HG02678 (cell line): Measurements from ENCODE around the gene TIMP3.

Source experiments
- ATAC-seq: cut with Tn5 transposase; IDR thresholded peaks from one replicate; pipeline ENCODE4 v1.9.1; 2021; ENCODE audit warnings: mild to moderate bottlenecking, moderate library complexity; ENCODE audit not compliant: unreplicated experiment

The TIMP3 gene

DNA sequence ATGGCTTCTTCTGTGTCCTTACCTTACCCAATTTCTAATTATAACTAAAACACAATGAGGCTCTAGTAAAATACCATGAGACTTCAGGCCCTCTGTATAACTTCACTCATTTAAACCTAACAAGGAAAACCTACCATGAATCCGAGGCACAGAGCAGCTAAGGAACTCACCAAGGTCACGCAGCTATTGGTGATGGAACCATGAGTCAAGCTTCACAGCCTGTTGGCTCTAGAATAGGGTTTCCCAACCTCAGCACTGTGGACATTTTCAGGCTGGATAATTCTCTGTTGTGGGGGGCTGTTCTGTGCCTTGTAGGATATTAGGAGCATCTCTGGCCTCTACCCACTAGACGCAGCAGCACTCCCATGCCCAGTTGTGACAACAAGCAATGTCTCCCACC lies 75.7 kb downstream of the TIMP3 start:
- no peak for ATAC-seq

DNA sequence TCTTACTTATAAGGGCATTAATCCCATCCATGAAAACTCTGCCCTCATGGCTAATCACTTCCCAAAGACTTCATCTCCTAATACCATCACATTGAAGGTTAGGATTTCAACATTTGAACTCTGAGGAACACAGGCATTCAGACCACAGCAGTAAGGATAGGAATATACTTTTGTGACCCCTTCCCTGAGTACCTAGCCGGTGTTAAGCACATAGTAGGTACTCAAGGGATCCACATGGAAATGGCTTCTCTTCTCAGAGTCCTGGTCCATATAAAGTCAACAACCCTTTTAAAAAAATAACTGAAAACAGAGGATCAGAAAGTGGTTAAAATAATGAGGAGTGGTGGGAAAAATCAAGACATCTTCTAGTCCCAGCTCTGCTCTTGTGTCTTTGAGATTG lies 78.0 kb downstream of the TIMP3 start:
- ATAC-seq = no peak

DNA sequence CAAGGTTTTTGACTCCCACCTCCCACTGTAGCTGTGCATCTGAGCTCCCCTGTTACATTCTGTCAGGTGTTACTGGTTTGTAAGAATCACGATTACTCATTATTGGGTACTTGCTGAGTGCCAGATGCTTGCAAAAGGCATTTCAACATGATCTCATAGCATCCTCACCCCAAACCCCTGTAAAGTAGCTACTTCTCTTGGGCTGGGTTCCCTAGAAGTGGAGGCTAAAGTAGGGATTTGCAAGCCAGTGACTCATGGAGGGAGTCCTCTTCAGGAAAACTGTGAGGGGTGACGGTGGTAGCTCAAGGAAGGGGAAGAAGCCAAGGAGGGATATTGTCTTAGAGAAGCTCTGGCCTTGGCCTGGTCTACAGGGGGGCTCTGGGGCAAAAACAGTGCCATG lies 78.6 kb downstream of the TIMP3 start:
- no peak for ATAC-seq

DNA sequence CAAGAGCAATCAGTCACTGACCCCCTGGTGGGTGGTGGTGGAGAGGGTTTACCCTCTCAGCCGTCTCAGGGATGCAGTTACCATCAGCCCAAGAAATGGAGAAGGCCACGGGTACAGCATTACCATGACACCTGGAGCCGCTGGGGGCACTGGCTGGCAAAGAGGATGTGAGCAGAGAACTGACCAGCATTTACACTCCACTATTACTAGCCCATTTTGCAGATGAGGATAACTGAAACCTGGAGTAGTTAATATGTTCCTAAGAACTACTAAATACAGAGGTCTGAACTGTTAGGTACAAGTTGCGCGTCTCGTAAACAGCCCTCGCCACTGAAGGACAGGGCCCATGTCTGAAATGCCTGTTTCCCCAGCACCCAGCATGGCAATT lies 79.0 kb downstream of the TIMP3 start:
- ATAC-seq = no peak

DNA sequence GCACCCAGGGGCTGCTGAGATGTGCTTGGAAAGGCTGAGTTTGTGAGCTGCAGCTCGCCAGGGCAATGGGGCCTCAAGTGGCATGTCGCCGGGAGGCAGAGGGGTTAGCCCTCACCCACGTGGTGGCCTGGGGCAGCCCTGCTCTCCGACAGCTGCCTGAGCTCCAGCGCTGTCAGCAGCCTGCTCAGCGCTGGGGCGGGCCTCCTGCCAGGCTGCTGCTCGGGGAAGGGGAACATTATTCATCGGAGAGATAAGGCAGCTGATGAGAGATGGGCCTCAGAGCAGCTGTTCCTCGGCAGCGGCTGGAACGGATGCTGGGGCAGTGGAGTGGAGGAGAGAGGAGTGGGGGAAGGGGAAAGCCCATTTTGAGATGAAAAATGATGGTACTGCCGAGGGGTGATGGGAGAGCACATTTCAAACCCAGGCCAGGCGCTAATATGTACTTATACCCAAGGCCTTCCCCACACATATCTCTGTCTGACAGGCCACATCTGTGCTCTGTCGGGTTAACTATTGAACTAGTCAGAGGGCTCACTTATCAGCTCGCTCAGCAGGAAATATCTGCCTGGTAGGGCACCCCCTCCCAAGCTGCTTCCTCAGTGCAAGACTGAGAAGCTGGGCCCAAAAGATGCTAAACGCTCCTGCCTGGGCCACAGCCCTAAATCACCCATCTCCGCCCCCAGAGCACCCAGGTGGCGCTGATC lies 79.5 kb downstream of the TIMP3 start:
- no peak for ATAC-seq

DNA sequence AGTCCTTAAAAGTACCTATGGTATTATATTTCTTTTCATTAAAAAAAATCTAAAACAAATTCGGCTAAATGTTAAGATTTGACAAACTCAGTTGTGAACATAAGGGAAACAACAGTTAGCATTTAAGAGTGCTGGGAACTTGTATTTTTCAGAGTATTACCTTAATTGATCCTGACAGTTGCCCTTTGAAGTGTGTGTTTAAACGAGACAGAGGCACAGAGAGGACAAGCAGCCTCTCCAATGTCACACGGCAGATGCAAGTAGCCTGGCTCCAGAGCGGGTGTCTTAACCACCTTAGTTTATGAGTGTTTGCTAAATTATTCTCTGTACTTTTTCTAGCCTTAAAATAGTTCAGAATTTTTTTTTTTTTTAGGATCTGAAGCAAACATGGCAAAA lies 80.9 kb downstream of the TIMP3 start:
- ATAC-seq = no peak

DNA sequence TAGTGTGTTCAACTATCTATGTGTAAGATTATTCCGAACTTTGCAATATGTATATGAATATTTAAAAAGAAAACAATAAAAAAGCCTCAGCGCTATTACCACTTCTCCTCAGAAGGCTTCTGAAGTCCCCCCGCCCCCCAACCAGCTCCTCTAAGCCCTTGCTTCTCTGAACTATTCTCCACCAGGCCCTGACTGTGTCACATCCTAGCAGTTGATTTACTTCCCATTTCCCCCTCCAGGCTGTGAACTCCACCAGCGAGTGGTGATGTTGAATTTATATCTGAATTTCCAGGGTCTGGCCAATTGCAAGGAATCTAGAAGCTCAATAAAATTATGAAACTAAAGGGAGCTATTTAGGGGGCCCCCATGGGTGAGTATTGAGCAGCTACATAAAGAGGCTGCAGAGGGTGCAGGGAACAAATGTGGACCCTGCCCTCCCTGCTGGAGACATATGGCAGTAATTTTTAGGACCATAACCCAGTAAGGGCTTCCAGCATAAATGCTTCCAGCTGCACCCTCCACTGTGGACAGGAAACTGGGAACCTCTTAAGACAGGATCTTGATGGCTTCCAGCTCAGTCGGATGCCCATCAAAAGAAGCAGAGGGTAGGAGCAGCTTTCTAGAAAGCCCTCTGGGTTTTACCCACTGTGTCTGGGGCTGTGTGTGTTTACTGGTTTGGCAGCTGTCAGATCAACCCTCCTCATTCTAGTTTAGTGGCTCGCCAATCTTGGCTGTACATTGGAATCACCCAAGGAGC lies 81.4 kb downstream of the TIMP3 start:
- no peak for ATAC-seq

DNA sequence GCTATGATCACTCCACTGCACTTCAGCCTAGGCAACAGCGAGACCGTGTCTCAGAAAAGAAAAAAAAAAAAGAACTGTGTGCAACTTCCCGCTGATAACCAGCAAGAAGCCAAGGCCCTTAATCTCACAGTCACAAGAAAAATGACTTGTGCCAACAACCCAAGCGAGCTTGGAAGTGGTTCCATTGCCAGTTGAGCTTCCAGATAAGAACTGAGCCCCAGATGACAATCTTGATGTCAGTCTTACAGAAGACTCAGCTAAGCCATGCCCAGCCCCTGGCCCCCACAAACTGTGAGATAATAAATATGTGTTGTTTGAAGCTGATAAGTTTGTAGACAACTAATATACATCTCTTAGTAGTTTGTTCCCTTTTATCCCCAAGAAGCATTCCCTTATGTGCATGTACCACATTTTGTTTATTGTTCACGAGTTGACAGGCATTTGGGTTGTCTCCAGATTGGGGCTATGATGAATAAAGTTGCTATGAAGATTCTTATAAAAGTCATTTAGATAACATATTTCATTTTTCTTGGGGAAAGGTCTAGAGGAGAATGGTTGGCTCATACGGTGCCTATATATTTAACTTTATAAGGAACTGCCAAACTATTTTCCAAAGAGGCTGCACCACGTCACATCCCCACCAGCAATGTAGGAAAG lies 85.9 kb downstream of the TIMP3 start:
- ATAC-seq = no peak

DNA sequence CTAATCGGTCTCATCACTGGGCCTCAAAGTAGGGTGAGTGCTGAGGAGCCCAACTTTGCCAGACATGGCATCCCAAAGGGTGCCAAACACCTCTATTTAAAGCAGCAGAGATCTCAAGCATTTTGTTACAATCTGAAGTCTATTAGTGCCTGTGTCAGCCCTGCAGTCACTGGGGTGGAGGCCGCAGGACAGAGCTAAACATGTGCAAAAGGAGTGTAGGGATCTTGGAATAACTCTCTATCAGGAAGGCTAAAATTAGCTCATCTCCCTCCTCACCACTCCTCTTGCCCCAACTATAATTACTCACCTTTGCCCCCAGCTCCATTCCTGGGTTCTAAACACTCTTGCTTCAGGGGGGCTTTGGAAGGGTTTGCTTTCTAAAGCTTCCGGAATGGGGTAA lies 87.5 kb downstream of the TIMP3 start:
- ATAC-seq = no peak

DNA sequence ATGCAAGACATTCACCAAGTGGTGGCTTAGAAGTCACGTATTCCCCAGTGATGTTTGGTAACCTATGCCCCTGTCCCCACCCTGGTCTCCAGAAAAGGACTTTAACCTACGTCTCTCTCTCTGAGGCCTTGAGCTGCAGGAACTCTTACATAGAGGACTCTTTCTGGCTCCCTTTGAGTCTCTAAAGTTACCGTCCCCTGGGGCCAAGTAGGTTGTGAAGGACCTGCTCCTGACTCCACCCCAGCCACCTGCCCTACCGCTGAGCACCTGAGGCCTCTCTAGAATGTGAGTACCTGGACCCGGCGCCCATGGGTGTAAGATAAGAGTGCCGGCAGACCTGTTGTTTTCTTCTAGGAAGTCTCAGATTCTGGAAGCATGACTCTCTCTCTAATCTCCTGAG lies 95.4 kb downstream of the TIMP3 start:
- no peak for ATAC-seq

DNA sequence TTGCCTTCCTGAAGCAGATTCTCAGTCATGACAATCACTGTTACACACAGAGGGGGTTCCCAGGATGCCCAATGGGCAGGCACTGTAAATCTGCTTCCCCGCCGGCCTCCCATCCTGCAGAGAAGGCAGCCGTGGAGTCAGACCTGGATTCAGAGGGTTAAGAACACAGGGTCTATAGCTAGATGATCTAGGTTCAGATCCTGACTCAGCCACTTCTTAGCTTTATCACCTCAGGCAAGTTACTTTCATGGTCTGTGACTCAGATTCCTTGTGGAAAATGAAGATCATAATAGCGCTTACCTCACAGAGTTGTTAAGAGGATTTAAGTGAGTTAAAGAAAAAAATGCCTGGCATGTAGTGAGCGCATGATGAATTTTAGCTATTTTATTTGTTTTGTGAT lies 95.9 kb downstream of the TIMP3 start:
- no peak for ATAC-seq

DNA sequence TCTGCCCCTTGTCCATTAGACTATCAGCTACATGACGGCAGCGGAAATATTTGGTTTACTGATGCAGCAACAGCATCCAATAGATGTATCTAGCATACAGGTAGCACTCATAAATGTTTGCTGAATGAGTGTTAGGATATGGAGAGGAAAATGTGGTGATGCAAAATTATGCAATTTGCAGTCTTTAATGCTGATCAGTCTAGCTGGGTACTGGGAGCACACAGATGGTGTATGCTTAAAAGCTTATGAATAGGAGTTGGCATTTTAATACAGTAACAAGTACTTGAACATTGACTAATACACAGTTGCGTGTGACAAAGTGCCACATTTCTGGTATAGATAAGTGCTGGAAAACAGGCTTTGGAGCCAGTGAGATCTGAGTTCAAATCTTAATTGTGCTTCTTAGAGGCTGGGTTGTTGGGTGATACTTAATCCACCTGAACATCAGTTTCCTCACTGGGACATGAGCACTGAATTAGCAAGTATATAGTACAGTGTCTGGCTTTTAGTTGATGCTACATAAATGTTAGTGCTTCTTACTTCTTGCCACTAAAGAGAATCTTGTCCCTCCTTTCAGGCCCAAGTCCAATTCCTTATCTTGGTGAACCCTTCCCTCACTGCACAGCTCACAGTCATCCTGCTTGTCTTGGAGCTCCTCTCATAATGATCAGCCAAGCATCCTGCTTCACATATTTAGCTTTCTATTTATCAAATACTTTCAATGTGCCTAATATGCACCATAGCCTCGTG lies 99.6 kb downstream of the TIMP3 start:
- ATAC-seq = no peak

DNA sequence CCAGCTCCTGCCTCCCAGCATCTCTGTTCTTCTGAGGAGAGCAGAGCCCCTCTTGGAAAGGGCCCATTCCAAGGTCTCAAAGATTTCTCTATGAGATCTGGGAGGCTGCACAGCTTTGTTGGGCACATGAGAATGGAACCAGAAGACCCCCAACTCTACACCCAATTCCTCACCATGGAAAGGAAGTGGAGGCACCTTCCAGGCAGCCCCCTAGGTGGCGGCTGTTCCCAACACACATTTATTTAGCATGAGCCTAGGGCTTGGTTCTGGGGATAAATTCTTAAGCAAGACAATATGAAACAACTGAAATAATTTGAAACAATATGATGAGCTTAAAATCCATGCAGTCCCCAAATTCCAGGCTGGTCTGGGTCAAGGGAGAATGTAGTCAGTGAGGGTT lies 100.4 kb downstream of the TIMP3 start:
- no peak for ATAC-seq

DNA sequence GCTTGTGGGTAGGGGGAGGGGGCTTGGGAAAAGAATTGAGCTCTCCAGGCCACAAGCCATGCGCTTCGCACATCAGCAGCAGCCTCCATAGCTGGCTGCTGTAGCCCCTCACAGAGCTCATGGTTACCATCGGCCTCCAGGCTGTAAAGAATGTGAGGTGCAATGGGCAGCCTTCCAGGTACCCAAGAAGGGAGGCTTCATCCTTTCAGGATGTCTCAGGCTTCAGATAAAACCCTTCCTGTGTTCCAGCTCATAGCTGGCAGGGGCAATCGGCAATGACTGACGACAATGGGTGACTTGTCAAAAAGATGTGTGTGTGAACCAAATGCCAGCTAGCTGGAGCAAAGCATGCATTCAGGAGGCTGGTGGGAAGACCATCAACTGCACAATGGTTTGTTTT lies 102.0 kb downstream of the TIMP3 start:
- ATAC-seq = no peak

DNA sequence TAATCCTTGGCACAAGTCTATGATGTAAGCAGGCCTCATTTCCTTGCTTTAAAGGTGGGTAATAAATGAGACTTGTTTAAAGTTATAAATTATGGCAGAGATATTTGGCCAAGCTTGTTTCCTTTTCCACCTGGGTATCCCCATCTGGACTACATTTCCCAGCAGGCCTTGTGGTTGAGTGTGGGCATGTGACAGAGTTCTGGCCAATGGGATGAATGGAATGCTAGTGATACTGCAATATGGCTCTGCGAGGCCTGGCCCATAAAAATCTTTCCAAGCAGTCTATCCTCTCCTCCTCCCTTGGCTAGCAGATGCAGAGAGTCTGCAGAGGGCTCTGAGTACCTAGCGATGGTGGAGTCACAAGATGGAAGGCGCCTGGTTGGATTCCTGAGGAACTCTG lies 102.5 kb downstream of the TIMP3 start:
- ATAC-seq = no peak

DNA sequence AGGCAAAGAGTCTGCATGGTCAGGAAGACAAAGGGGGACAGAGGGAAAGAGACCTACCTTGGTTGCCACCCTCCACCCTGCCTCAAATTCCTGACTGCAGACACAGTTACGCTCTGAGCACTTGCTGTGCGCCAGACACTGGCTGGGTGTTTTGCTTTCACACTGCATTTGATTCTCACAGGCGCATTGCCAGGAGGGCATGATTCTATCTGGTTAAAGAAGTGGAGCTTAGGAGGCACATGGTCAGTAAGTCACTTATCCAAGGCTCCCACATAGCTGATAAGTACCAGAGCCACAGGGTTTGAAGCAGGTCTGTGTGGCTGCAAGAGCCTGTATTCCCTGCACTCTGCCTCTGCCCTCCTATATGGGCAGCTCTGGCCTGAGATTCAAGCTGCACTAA lies 103.9 kb downstream of the TIMP3 start:
- no peak for ATAC-seq

DNA sequence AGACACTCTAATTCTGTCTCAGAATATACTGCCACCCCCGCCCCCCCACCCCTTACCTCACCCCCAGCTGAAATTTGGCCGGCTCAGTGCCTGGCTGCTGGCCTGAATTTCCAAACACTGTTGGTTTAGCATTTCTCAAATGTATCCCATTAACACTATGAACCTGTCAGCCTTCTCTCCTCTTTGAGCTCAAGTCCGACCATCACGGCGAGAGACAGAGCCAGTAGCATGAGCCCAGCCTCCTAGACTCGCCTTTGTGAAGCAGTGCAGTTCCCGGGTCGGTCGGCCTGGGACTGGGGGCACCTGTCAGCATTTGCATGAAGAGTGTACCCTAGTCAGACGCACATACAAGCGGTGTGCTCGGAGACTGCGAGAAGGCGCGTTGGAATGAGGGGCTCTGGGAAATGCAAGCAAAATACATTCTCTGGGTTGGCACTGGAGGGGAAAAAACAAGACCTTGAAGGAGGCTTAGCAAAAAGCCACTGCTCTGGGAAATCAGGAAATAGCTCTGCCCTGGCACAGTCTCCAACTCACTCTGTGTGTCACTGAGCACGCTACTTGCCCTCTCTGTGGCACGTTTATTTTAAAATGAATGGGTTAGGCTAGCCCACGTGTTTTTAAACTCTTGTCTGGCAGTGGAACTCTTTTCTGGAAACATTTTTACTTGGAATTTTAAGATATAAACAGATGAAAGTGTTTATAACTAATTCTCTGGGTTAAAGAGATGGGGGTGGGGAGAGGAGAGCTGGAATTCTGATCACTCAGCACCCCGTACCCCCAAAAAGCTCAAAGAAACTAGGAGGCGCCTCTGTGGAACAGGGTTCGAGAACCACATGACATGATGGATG lies 108.3 kb downstream of the TIMP3 start:
- ATAC-seq = no peak

DNA sequence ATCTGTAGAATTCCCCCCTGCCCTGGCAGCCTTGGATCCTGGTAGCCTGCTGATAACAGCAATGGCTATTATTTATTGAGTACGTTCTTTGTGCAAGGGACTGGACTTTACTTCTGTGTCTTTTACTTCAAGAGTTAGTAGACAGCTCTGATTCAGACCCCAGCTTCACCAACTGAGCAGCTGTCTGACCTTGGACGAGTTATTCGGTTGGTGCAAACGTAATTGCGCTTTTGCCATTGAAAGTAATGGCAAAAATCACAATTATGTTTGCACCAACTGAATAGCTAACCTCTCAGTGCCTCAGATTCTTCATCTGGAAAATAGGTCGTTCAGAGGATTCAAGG lies 108.9 kb downstream of the TIMP3 start:
- ATAC-seq = no peak

DNA sequence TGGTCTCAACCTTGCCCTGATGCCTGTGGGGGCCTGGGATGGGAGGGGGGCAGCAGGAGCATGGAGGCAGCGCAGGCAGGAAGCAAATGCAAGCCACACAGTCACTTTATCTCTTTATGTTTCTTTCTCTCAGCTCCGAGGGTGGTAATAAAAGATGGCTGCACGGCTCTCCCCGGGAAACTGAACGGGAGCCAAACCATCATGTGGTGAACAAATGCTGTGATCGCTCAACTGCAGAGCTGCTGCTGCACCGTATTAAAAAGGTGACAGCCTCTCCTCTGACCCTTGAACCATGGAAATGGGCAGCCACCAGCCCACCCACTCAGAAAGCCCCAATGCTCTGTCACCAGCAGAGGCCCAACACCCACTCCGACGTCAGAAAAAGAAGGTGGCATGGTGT lies 110.0 kb downstream of the TIMP3 start:
- no peak for ATAC-seq
